HG02970 (cell line): ENCODE measurements around the gene CASQ2.

Source experiments
- ATAC-seq: cut with Tn5 transposase; IDR thresholded peaks from one replicate; pipeline ENCODE4 v1.9.1; 2021; ENCODE audit warnings: mild to moderate bottlenecking, moderate library complexity, moderate number of reproducible peaks; ENCODE audit not compliant: unreplicated experiment, low FRiP score

The CASQ2 gene

DNA sequence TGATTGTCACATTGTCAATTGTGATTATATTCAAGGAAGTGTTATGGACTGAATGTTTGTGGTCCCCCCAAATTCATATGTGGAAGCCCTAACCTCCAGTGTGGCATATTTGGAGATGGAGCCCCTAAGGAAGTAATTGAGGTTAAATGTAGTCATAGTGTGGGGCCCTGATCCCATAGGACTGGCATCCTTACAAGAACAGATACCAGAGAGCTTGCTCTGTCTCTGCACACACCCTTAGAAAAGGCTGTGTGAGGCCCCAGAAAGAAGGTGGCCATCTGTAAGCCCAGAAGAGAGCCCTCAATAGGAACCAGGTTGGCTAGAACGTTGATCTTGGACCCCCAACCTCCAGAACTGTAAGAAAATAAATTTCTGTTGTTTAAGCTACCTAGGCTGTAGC is 98.6 kb downstream of the CASQ2 start:
- no peak for ATAC-seq

DNA sequence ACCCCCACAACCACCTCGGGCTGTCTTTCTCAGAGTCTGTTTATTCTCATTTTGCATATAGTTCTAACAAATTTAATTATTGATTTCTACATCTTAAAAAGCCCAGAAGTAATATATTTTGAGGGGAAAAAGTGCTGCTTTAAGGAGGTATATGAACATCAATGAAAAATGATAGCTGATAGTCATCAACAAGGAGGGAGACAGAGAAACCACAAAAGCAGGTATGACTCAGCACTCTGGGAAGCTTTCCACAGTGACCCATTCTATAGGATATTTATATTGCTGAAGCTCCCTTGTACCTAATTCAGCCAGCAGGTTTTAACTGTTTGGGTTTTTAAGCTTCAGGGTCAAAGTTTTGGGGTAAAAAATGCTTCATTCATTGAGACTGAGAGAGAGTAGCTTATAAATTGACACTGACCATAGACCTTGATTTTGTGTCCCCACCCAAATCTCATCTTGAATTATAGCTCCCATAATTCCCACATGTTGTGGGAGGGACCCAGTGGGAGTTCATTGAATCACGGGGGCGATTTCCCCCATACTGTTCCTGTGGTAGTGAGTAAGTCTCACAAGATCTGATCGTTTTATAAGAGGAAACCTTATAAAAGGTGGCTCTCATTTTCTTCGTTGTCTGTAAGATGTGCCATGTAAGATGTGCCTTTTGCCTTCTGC is 99.4 kb downstream of the CASQ2 start:
- ATAC-seq = no peak

DNA sequence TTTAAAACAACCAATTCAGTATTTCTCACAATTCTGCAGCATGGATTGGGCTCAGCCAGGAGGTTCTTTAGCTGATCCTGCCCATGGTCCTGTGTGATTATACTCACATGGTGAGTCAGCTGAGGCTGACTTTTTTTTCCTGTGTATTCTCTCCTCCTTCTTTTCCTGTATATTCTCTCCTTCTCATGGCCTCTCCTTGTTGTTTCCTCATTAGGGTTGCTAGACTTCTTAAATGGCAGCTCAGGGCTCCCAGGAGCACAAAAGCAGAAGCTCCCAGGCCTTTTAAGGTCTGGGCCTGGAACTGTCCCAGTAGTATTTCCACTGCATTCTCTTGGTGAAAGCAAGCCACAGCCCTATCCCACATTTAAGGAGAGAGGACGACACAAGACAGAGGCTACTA is 99.9 kb downstream of the CASQ2 start:
- ATAC-seq = no peak

DNA sequence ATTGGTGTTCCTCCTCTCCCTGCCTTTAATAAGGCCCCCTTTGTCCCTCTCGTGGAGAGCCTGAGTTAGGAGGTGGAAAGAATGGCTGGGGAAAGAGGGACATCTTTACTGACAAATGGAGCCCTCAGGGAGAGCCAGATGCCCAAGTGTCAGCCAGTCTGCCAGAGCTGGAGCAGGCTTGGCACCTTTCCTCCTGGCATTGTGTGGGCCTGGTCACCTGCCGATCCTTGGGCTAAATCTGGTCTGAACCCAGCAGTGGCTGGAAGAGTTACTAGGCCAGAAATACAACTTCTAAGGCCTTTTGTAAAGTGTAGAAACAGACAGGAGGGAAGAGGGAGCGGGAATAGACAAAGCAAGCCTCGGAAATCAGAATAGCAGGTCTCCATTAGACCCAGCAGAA is 101.8 kb downstream of the CASQ2 start:
- no peak for ATAC-seq

DNA sequence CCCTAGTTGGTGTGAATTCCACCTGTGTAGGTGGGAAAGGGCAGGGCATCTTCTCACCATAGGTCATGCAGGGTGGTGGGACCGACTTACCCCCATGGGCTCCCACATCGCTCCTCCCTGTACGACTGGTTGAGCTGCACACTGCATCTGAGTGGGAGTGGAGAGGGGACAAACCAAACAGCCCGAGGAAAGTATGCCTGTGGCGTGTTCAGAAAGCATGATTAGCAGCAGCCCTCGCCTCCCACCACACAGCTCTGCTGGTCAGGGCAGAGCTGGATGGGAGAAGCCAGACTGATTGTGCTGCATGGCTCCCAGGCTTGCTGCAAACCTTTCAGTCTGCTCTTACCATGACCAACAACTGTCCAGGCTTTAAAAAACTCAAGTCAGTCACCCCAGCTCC is 102.3 kb downstream of the CASQ2 start:
- ATAC-seq = no peak

DNA sequence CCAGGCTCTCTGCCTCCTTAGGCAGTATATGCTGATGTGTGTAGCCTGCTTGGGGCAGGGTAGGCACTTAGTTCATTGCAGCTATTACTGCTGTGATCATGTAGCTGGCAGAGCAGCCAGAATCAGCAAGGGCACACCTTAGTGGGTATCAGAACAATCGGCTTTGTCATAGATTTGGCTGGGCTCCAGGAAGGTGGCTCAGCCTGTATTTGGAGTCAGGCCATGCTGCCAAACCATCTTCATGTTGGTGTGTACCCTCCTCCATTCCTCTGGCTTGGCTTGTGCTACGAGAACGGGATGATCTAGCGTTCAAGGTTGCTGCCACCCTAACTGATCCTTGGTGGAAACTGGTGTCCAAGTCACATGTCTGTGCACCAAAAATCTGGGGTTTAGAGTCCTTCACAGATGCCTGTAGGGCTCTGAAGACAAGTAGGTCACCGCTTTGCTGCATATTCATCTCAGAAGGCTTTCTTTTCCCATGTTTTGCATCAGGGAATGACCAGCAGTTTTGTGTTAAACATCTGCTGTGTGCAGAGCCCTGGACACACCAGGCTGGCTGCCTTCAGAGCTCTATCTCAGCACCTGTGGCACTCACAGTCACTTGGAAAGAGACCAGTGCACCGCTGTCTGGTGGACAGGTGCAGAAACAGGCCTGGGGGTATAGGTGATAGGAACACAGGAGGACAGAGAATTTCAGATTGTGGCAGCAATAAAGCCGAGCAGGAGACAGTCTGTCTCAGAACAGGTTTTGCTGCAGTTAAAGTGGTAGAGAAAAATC is 103.0 kb downstream of the CASQ2 start:
- no peak for ATAC-seq

DNA sequence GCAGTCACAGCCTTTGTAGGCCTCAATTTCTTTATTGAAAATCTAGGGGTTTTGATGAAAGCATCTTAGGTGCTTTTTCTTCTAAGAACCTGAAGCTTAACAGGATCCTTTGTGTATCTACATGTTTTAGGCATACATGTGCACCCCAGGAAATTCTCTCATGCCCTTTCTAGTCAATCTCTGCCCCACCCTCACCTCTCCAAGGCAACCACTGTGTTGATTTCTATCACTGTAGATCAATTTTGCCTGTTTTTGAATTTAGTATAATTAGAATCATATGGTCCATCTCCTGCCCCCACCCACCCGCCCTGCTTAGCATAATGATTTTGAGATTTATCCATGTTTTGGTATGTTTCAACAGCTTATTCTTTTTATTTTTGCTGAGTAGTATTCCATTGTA is 107.4 kb downstream of the CASQ2 start:
- no peak for ATAC-seq

DNA sequence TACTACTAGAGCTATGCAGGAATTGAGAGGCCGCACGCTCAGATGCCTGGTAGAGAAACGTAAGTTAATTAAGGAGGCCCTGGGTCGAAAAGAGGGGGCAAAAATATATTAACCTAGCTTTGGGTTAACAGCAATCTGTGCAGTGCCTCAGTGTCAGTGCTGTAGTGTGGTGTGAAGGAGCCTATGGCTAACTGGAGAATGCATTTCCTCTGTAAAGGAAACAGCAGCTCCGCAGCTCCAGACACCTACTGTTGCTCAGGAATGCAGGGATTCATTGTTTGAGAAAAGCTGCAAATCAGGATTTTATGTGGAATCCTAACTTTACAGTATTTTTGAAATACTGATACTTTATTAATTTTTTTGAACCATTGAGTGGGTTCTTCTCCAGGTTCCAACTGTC is 108.4 kb downstream of the CASQ2 start:
- ATAC-seq = no peak

DNA sequence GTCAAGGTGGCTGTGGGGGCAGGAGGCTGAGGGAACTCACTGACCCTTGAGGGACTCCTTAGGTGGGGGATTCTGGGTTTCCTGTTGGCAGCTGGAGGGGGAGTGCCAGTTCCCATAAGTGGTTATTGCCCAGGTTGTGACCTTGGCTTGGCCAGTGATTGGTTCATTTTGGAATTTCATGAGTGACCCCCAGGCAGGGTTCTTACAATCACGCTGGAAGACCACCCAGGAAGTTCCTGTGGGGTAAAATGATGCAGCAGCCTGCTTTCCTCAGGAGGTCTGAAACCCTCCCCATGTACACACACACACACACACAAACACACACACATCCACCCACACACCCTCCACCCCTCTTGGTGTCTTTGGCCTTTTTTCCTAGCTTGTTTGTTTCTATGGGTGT is 109.9 kb downstream of the CASQ2 start:
- ATAC-seq = no peak

DNA sequence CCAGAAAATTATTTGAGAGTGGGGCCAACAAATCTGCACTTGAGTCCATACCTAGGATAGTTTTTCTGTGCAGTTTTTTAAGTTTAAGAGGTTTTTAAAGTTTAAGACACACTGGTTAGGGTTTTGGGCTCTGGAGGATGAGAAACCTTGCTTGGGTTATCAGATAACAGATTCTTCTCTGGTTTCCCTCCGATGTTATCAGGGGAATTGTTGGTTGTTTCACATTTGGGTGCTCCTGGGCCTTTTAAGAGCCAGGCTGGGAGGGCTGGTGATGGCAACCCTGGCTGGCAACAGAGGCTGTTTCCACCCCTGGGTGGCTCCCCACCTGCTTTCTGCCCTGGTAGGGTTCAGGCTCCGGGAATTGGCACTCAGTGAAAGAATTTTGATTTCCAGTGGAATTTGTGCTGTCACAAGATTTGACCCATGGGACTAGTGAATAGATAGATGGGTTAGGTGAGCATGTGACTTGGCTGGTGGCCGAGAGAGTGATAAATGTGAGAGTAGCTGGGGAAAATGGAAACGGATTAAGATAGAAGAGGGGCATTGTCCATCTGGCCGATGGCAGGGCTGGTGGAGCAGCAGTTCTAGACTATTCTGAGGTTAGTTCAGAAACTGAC is 111.9 kb downstream of the CASQ2 start:
- no peak for ATAC-seq

DNA sequence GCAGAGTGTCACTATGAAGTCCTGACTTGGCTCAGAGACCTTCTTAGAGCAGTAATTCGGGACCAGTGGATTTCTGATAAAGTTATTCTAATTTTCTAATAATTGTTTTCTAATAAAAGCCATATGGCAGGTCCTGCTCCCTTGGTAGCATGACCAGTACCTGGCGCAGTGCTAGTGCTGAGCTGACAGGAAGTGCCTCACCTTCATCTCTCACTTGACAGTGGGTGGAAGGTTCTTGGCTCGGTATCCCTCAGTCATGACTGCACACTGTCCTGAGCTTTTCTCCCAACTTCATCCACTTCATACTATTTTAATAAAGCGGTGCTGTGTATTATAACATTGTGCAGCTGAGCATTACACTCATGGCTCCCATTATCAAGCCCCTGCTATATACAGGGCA is 112.6 kb downstream of the CASQ2 start:
- no peak for ATAC-seq

DNA sequence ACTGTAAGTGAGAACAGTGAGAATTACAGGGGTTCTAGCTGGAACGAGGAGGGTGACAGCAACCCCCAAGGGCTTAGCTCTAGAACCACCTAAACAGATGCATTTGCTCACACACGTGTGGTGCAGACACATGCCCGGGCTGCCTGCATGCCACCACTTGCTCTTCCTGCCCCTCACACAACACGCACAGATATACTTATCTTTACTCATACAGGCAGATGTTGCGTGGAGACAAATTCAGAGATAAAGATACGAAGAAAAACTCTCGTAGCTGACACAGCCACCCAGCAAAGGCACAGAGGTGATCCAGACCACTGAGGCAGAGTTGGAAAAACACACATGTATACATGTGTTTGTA is 113.2 kb downstream of the CASQ2 start:
- no peak for ATAC-seq

DNA sequence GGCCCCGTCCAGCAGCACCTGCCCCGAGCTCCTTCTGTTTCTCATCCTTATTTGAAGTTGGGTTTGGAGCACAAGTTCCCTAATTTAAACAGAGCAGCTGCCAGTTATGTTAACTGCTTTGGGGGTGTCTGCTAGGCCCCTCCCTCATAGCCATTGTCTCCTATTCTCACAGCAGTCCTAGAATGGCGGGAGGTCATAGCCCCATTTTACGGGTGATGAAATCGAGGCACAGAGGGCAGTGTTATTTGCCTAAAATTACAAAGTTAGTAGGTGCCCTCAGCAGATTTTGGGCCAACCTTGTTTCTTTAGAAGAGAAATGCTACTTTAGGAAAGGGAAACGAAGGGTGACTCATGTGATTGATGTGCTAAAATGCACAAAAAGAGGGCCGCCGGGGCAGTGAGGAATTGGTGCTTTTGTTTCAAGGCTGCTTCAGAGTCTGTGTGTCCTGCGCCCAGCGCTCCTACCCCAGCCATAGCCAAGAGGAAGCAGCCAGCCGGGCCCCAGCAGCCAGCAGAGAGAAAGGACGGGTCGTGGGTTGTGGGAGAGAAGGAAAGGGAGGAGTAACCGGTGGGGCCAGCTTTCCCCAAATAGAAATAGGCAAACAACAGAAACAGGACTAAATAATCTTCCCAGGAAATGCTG is 113.7 kb downstream of the CASQ2 start:
- no peak for ATAC-seq

DNA sequence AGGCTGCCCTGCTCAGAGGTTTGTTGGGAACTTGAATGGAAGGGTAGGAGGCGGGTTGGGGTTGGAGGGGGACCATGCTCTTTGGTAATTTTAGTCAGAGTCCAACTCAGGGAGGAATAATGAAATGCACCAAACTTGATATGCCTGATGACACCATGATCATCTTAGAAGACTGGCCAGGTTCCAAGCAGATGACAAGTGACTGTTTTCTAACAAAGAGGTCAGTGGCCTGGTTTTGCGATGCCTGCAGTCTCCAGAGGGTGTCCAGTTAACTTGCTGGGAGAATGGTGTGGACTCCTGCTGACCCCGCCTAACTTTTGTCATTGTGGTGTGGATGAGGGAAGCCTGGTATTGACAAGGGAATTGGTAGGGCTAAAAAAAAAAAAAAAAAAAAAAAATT is 114.4 kb downstream of the CASQ2 start:
- ATAC-seq = no peak

DNA sequence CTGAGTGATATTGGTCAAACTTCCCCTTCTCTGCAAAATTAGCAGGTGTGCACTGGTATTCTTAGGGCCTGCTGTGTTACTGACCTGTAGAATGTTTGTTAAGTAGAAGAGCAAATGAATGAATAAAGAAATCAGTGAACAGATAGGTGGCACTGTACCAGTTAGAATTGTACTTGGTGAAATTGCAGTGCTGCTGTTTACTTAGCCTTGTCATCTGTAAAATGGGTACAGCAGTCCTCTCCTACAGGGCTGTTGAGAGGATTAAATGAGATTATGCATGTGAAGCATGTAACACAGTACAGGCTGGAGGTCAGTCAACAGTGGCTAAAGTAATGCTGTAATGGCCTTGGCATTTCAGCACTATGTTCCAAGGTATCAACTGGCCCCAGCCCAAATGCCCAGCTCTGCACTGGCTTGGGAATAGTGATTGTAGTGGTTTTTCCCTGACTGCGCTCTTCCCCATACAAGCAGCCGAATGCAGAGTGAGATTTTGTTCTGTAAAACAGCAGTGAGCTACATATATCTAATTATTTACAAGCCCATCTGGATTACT is 116.2 kb downstream of the CASQ2 start:
- no peak for ATAC-seq

DNA sequence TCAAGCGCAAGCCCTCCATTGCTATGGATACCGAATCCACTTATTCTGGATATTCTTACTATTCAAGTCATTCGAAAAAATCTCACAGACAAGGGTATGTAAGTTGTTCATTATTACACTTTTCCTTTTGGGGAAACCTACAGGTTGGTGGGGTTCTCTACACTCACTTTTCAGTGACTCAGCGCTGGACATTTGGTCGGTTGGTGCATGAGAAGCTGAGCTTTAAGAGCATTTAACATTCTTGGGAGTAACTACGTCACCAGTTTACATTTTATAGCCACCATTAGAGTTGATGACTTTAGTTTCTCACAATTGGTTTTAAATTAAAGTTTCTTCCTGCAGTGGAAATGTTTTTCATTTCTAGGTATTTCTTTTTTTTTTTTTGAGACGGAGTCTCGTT is 117.1 kb downstream of the CASQ2 start:
- no peak for ATAC-seq

DNA sequence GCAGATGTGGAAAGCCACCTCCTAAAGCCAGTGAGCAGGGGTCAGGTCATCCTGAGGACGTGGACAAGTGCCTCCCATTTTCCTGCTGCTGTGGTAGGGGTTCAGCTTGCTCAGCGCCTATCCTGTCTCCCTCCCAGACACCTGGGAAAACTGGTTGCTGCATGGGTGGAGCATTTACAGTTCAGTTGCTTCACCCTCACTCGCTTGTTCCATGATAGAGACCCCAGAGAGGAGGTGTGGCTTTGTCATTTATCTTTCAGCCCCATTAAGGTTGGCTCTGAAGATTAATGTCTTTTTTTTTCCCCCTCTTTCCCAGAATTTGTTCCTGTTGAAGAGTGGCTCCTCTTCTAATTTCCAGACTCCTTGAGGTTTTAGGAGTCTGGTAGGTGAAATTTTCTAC is 117.6 kb downstream of the CASQ2 start:
- ATAC-seq = no peak
